HCT116 (cell line): Measurements from ENCODE around the gene NOD1. TPM values are rescaled to one million over a fixed set of nuclear protein-coding genes. Genes with fewer than 3 reads are reported as not detected.

Experiments
- ATAC-seq: fragments of 200-7000 bp; cut with Tn5 transposase; 2 replicates; pipeline ENCODE4 v1.9.1; 2020; ENCODE audit warnings: mild to moderate bottlenecking, moderate library complexity
- BruUV-seq: library from RNA; stranded (reverse); fragments of 400-500 nt; replicated peaks from 2 replicates; lab custom pipeline; 2021; lab: Mats Ljungman, UMichigan
- CTCF ChIA-PET: fragments of 300-600 bp; sonication (Branson Sonifier 250); formaldehyde crosslinking; loops from one replicate; lab custom pipeline; 2021; ENCODE audit warnings: antibody characterized with exemption; lab: Charles Lee
- POLR2A ChIA-PET: fragments of 300-600, 350-600 bp; sonication (Branson Sonifier 250); formaldehyde crosslinking; loops from one replicate; lab custom pipeline; 2021; ENCODE audit warnings: antibody characterized with exemption; lab: Charles Lee
- RAD21 ChIA-PET, 2 experiments: fragments of 300-600 bp; sonication (Branson Sonifier 250); formaldehyde crosslinking; loops; one replicate each; lab custom pipeline; 2023; ENCODE audit warnings: low total read pairs in 2 of 2; ENCODE audit not compliant: uncharacterized antibody in 2 of 2, unreplicated experiment in 2 of 2, low non-redundant PET in 1 of 2; lab: Charles Lee
- DNase-seq: peaks from one replicate; pipeline ENCODE4 v3.0.0-alpha.2; 2010; ENCODE audit warnings: low read depth, low spot score
- H2AFZ ChIP-seq: fragments of 200-600 bp; shearing (Covaris generic), sonication (generic); 2 replicates; pipeline ENCODE4 v1.6.1; 2017; ENCODE audit warnings: low read depth, mixed run types, mixed read lengths, antibody characterized with exemption, low read length; ENCODE audit not compliant: poor library complexity, severe bottlenecking
- H3K27ac ChIP-seq: 2 replicates; pipeline ENCODE4 v1.5.1; 2012; ENCODE audit warnings: low read depth, low read length
- H3K27me3 ChIP-seq: fragments of 200-600 bp; sonication (generic); 2 replicates; pipeline ENCODE4 v1.6.1; 2016; ENCODE audit warnings: mixed run types, low read length, mixed read lengths; ENCODE audit not compliant: insufficient read depth
- H3K36me3 ChIP-seq, 2 experiments: fragments of 200-500 bp in 1 of 2; fragments of 200-600 bp in 1 of 2; sonication (Bioruptor generic) in 1 of 2; sonication (generic) in 1 of 2; 2 replicates each; pipeline versions ENCODE4 v1.5.1 to v1.6.1; 2014 to 2016; ENCODE audit warnings: low read length in 2 of 2, inconsistent platforms in 1 of 2, mixed read lengths in 1 of 2, mixed run types in 1 of 2; ENCODE audit not compliant: insufficient read depth in 2 of 2, control insufficient read depth in 1 of 2
- H3K4me1 ChIP-seq, 2 experiments: fragments of 200-600 bp in 1 of 2; sonication (generic) in 1 of 2; 2 replicates each; pipeline versions ENCODE4 v1.5.1 to v1.6.1; 2012 to 2017; ENCODE audit warnings: low read length in 2 of 2, inconsistent platforms in 1 of 2, mild to moderate bottlenecking in 1 of 2, mixed read lengths in 1 of 2, mixed run types in 1 of 2, moderate library complexity in 1 of 2; ENCODE audit not compliant: insufficient read depth in 2 of 2, control insufficient read depth in 1 of 2
- H3K4me2 ChIP-seq: fragments of 200-600 bp; sonication (generic); 2 replicates; pipeline ENCODE4 v1.6.1; 2017; ENCODE audit warnings: mixed run types, low read length, mixed read lengths
- H3K4me3 ChIP-seq, 2 experiments: fragments of 200-600 bp in 1 of 2; sonication (generic) in 1 of 2; replicated peaks in 1 of 2; 2 replicates each; pipeline ENCODE4 v1.5.1; 2011 to 2016; ENCODE audit warnings: low read length in 2 of 2, control low read depth in 1 of 2, low read depth in 1 of 2, mild to moderate bottlenecking in 1 of 2, mixed read lengths in 1 of 2, mixed run types in 1 of 2
- H3K79me2 ChIP-seq: fragments of 200-600 bp; sonication (generic); 2 replicates; pipeline ENCODE4 v1.6.1; 2017; ENCODE audit warnings: mild to moderate bottlenecking, mixed run types, low read length, moderate library complexity, mixed read lengths; ENCODE audit not compliant: insufficient read depth
- H3K9ac ChIP-seq: fragments of 200-600 bp; sonication (generic); 2 replicates; pipeline ENCODE4 v1.6.1; 2016; ENCODE audit warnings: low read length, mixed read lengths
- H3K9me2 ChIP-seq: fragments of 200-600 bp; sonication (generic), shearing (Covaris generic); 2 replicates; pipeline ENCODE4 v1.6.1; 2017; ENCODE audit warnings: mixed run types, mild to moderate bottlenecking, moderate library complexity; ENCODE audit not compliant: insufficient read depth
- H3K9me3 ChIP-seq, 2 experiments: fragments of 200-500 bp in 1 of 2; fragments of 200-600 bp in 1 of 2; sonication (Bioruptor generic) in 1 of 2; sonication (generic) in 1 of 2; 2 replicates each; pipeline ENCODE4 v1.6.1; 2014 to 2017; ENCODE audit warnings: low read length in 2 of 2, mixed read lengths in 2 of 2, inconsistent platforms in 1 of 2, low read depth in 1 of 2, mild to moderate bottlenecking in 1 of 2, mixed run types in 1 of 2, moderate library complexity in 1 of 2; ENCODE audit not compliant: control insufficient read depth in 1 of 2, insufficient read depth in 1 of 2
- H4K20me1 ChIP-seq: fragments of 200-600 bp; sonication (generic), shearing (Covaris generic); 2 replicates; pipeline ENCODE4 v1.6.1; 2017; ENCODE audit warnings: mixed run types, mild to moderate bottlenecking, moderate library complexity; ENCODE audit not compliant: insufficient read depth
- EGR1 ChIP-seq: IDR thresholded peaks from 2 replicates; pipeline ENCODE4 v1.6.1; 2012; ENCODE audit warnings: low read depth
- EZH2 ChIP-seq: fragments of 200-600 bp; sonication (generic); IDR thresholded peaks from 2 replicates; pipeline ENCODE4 v1.6.1; 2017; ENCODE audit warnings: antibody characterized with exemption, mixed run types
- POLR2AphosphoS5 ChIP-seq: IDR thresholded peaks from 2 replicates; pipeline ENCODE4 v1.6.1; 2011; ENCODE audit warnings: mild to moderate bottlenecking, low read depth, low read length, moderate library complexity
- SIN3A ChIP-seq: IDR thresholded peaks from 2 replicates; pipeline ENCODE4 v1.6.1; 2012; ENCODE audit warnings: low read depth
- intact Hi-C: fragments of 100-400 bp; cut with micrococcal nuclease; formaldehyde crosslinking; loops from 2 replicates; pipeline ENCODE4 v1.10.0; 2022
- total RNA-seq: library from RNA; stranded (reverse); gene quantifications from one replicate; pipeline ENCODE4 v1.2.1, GENCODE V29; 2021; ENCODE audit not compliant: unreplicated experiment
- TF ChIP-seq, protein P1 (sequence below): IDR thresholded peaks from 2 replicates; pipeline ENCODE4 v1.6.1; 2012

The NOD1 gene
- total RNA-seq, 1 experiment from 2014 or later: 5.9 TPM

DNA sequence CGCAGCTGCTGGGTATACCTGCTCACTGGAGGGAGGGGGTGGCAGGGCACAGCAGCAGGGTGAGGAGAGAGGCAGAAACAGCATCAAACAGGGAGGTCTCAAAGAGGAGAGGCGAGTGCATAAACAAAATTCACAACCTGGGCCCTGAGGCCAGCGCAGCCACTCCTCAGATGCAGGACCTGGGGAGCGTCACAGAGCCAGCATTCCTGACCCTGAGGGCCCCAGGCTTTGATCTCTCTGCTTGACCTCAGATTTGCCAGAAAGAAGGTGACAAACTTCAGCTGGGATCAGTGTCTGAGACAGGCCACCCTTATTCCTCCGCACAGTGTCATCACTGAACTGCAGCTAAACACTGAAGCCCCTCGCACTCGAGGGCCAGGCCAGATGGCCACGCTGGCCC lies 25.6 kb downstream of the NOD1 start:
- H2AFZ ChIP-seq: no peak overlapping the region
- H3K27ac ChIP-seq: no peak overlapping the region
- ChIA-PET RAD21 (no interaction called here), CTCF (no interaction called here), POLR2A (no interaction called here)
- no peak for DNase-seq
- no peaks in the 10 kb centered on the region for H3K9me3 ChIP-seq
- TF ChIP-seq, protein P1, sequence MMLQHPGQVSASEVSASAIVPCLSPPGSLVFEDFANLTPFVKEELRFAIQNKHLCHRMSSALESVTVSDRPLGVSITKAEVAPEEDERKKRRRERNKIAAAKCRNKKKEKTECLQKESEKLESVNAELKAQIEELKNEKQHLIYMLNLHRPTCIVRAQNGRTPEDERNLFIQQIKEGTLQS: no peak
- no peak for TF ChIP-seq POLR2AphosphoS5
- TF ChIP-seq EZH2: no peak
- TF ChIP-seq SIN3A: no peak
- H4K20me1 ChIP-seq: no peaks in the 10 kb centered on the region
- no peak overlapping the region for H3K4me3 ChIP-seq
- no peaks in the 10 kb centered on the region for H3K27me3 ChIP-seq
- intact Hi-C loops: no loop called here
- peaks cover 0 to 5% of the 10 kb centered on the region in 2 experiments; a peak in 1 of 4 replicates for H3K36me3 ChIP-seq
- H3K9me2 ChIP-seq: no peaks in the 10 kb centered on the region
- no peaks in the 10 kb centered on the region for H3K4me1 ChIP-seq
- no peak for ATAC-seq
- H3K4me2 ChIP-seq: no peak overlapping the region
- no peaks in the 10 kb centered on the region for H3K79me2 ChIP-seq
- BruUV-seq: no TSS peak
- H3K9ac ChIP-seq: no peak overlapping the region

DNA sequence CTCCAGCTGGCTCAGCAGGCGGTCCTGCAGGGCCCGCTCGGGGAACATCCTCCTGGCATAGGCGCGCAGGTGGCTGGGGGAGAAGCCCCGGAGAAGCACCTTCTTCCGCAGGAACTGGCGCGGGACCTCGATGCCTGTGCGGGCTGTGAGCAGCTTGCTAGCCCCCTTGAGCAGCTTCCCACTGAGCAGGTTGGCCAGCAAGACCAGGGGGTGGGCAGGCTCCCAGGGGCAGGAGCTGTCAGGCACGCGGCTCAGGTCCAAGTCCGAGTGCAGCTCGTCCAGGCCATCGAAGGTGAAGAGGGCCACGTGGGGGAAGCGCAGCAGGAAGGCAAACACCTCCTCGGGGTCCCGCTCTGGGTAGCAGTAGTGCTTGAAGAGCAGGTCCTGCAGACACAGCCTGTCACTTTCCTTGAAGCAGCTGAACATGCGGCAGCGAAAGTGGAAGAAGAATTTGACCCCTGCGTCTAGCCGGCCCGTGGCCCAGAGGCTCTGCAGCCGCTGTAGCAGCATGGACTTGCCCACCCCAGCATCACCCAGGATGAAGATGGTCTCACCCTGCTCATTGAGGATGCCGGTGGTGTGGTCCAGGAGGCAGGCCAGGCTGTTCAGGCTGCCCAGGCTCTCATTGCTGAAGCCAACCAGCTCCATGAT lies 26.2 kb downstream of the NOD1 start:
- ATAC-seq: no peak
- Histone ChIP-seq H3K27ac (no peak overlapping the region), H3K4me1 (no peaks in the 10 kb centered on the region), H4K20me1 (no peaks in the 10 kb centered on the region), H3K36me3 (peaks cover 0 to 5% of the 10 kb centered on the region in 2 experiments; a peak in 1 of 4 replicates), H3K9ac (no peak overlapping the region), H3K27me3 (no peaks in the 10 kb centered on the region), H3K4me2 (no peak overlapping the region), H3K9me3 (no peaks in the 10 kb centered on the region), H3K4me3 (no peak overlapping the region), H3K79me2 (no peaks in the 10 kb centered on the region), H2AFZ (no peak overlapping the region), H3K9me2 (no peaks in the 10 kb centered on the region)
- RAD21 ChIA-PET: no interaction called here
- TF ChIP-seq POLR2AphosphoS5 (no peak), EZH2 (no peak), EGR1 (no peak)
- no TSS peak for BruUV-seq
- POLR2A ChIA-PET: no interaction called here
- intact Hi-C loops: no loop called here
- CTCF ChIA-PET: no interaction called here
- DNase-seq: no peak
